SU-DHL-6 (cell line): ENCODE data around the gene AGTPBP1.
"Not testable (repeated sequence)": the region's sequence is repeated elsewhere in the genome, so short reads cannot be mapped to it uniquely, and the experiment has no call there.

Experiments used
- EZH2phosphoT487 ChIP-seq: fragments of 200-600 bp; sonication (generic), shearing (Covaris generic); conservative IDR thresholded peaks from 2 replicates; pipeline ENCODE4 v1.6.1; 2018; ENCODE audit warnings: mild to moderate bottlenecking, antibody characterized with exemption, low read length, moderate library complexity, mixed read lengths
- TF ChIP-seq, protein P1 (sequence below): fragments of 200-600 bp; sonication (generic); IDR thresholded peaks from one replicate; pipeline ENCODE4 v1.5.1; 2017; ENCODE audit warnings: antibody characterized with exemption, mild to moderate bottlenecking, low read length, moderate library complexity; ENCODE audit not compliant: insufficient read depth, poor library complexity, severe bottlenecking

DNA sequence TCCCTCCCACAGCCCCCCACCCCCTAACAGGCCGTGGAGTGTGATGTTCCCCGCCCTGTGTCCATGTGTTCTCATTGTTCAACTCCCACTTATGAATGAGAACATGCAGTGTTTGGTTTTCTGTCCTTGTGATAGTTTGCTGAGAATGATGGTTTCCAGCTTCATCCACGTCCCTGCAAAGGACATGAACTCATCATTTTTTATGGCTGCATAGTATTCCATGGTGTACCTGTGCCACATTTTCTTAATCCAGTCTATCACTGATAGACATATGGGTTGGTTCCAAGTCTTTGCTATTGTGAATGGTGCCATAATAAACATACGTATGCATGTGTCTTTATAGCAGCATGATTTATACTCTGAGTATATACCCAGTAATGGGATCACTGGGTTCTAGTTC is 23.9 kb downstream of the AGTPBP1 start:
- TF ChIP-seq, protein P1, sequence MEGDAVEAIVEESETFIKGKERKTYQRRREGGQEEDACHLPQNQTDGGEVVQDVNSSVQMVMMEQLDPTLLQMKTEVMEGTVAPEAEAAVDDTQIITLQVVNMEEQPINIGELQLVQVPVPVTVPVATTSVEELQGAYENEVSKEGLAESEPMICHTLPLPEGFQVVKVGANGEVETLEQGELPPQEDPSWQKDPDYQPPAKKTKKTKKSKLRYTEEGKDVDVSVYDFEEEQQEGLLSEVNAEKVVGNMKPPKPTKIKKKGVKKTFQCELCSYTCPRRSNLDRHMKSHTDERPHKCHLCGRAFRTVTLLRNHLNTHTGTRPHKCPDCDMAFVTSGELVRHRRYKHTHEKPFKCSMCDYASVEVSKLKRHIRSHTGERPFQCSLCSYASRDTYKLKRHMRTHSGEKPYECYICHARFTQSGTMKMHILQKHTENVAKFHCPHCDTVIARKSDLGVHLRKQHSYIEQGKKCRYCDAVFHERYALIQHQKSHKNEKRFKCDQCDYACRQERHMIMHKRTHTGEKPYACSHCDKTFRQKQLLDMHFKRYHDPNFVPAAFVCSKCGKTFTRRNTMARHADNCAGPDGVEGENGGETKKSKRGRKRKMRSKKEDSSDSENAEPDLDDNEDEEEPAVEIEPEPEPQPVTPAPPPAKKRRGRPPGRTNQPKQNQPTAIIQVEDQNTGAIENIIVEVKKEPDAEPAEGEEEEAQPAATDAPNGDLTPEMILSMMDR, result not testable (repeated sequence)
- not testable (repeated sequence) for TF ChIP-seq EZH2phosphoT487
